GM21367 (cell line): ENCODE results near the gene ZNF182.
"Not testable (repeated sequence)": the region's sequence is repeated elsewhere in the genome, so short reads cannot be mapped to it uniquely, and the experiment has no call there.

Experiments
- ATAC-seq: cut with Tn5 transposase; IDR thresholded peaks from one replicate; pipeline ENCODE4 v1.9.1; 2021; ENCODE audit not compliant: unreplicated experiment

ZNF182 gene

GRCh38 chrX:48002319-48002718 is 1.5 kb downstream of the ZNF182 start:
- ATAC-seq, result no peak

- no peak for ATAC-seq
Measured at GRCh38 chrX:48001260-48001659, 2.5 kb downstream of the ZNF182 start.

GRCh38 chrX:47992669-47993068 is 11.1 kb downstream of the ZNF182 start:
- no peak for ATAC-seq

GRCh38 chrX:47992095-47992380 is 11.8 kb downstream of the ZNF182 start:
- no peak for ATAC-seq

- ATAC-seq, result no peak
Measured at GRCh38 chrX:47991263-47992094, 12.3 kb downstream of the ZNF182 start.

- ATAC-seq, result no peak
Measured at GRCh38 chrX:47976254-47977151, 27.3 kb downstream of the ZNF182 start.

GRCh38 chrX:47973235-47973634 is 30.6 kb downstream of the ZNF182 start:
- no peak for ATAC-seq

GRCh38 chrX:47965526-47965925 is 38.3 kb downstream of the ZNF182 start:
- not testable (repeated sequence) for ATAC-seq

GRCh38 chrX:47961830-47962229 is 42.0 kb downstream of the ZNF182 start:
- not testable (repeated sequence) for ATAC-seq

- ATAC-seq, result no peak
Measured at GRCh38 chrX:47960406-47960805, 43.4 kb downstream of the ZNF182 start.

GRCh38 chrX:47958761-47959342 is 44.9 kb downstream of the ZNF182 start:
- no peak for ATAC-seq

GRCh38 chrX:47958206-47958605 is 45.6 kb downstream of the ZNF182 start:
- ATAC-seq, result not testable (repeated sequence)

GRCh38 chrX:47956016-47956415 is 47.8 kb downstream of the ZNF182 start:
- ATAC-seq, result no peak

- ATAC-seq, result not testable (repeated sequence)
Measured at GRCh38 chrX:47955295-47955694, 48.5 kb downstream of the ZNF182 start.

GRCh38 chrX:47941423-47941822 is 62.4 kb downstream of the ZNF182 start:
- no peak for ATAC-seq

- ATAC-seq, result no peak
Measured at GRCh38 chrX:47940448-47940847, 63.3 kb downstream of the ZNF182 start.

- ATAC-seq, result no peak
Measured at GRCh38 chrX:47936940-47937317, 66.9 kb downstream of the ZNF182 start.

- ATAC-seq, result no peak
Measured at GRCh38 chrX:47936224-47936939, 67.4 kb downstream of the ZNF182 start.

- no peak for ATAC-seq
Measured at GRCh38 chrX:47933946-47934345, 69.8 kb downstream of the ZNF182 start.

GRCh38 chrX:47931970-47932369 is 71.8 kb downstream of the ZNF182 start:
- not testable (repeated sequence) for ATAC-seq

- ATAC-seq, result no peak
Measured at GRCh38 chrX:47927212-47927611, 76.6 kb downstream of the ZNF182 start.
